HG02852 (cell line): ENCODE measurements around the gene ZBED5.
"Not testable (repeated sequence)": the region's sequence is repeated elsewhere in the genome, so short reads cannot be mapped to it uniquely, and the experiment has no call there.

ENCODE experiments used
- ATAC-seq: cut with Tn5 transposase; IDR thresholded peaks from one replicate; pipeline ENCODE4 v1.9.1; 2021; ENCODE audit warnings: mild to moderate bottlenecking, moderate library complexity; ENCODE audit not compliant: unreplicated experiment

ZBED5 gene

GRCh38 chr11:10844356-10844755 lies 13.5 kb downstream of the ZBED5 start:
- ATAC-seq = no peak

- no peak for ATAC-seq
Measured at GRCh38 chr11:10838881-10839280, 19.0 kb downstream of the ZBED5 start.

GRCh38 chr11:10838083-10838482 lies 19.8 kb downstream of the ZBED5 start:
- no peak for ATAC-seq

- ATAC-seq = not testable (repeated sequence)
Measured at GRCh38 chr11:10836884-10837283, 21.0 kb downstream of the ZBED5 start.

- ATAC-seq = no peak
Measured at GRCh38 chr11:10829139-10829538, 28.7 kb downstream of the ZBED5 start.

- ATAC-seq = no peak
Measured at GRCh38 chr11:10828402-10828801, 29.5 kb downstream of the ZBED5 start.

GRCh38 chr11:10824888-10825287 lies 33.0 kb downstream of the ZBED5 start:
- peak; percentile 79 for ATAC-seq

- no peak for ATAC-seq
Measured at GRCh38 chr11:10823152-10823579, 34.7 kb downstream of the ZBED5 start.

GRCh38 chr11:10822491-10822890 lies 35.4 kb downstream of the ZBED5 start:
- not testable (repeated sequence) for ATAC-seq

GRCh38 chr11:10818594-10818993 lies 39.3 kb downstream of the ZBED5 start:
- no peak for ATAC-seq

- ATAC-seq = no peak
Measured at GRCh38 chr11:10813945-10814344, 43.9 kb downstream of the ZBED5 start.

- ATAC-seq = peak; percentile 20
Measured at GRCh38 chr11:10809373-10810160, 48.3 kb downstream of the ZBED5 start.

GRCh38 chr11:10808553-10809372 lies 49.1 kb downstream of the ZBED5 start, which contains the start of gene EIF4G2:
Gene EIF4G2, minus strand, starts transcription at chr11:10808926.
- peak; percentile 91 for ATAC-seq

- no peak for ATAC-seq
Measured at GRCh38 chr11:10808235-10808552, 49.7 kb downstream of the ZBED5 start.

GRCh38 chr11:10807493-10808234 lies 50.2 kb downstream of the ZBED5 start:
- peak; percentile 4 for ATAC-seq

GRCh38 chr11:10806206-10806605 lies 51.6 kb downstream of the ZBED5 start:
- no peak for ATAC-seq

- no peak for ATAC-seq
Measured at GRCh38 chr11:10805741-10806140, 52.1 kb downstream of the ZBED5 start.

- ATAC-seq = no peak
Measured at GRCh38 chr11:10803676-10804075, 54.2 kb downstream of the ZBED5 start.
